WI38 (cell line): Measurements from ENCODE around the gene PDK4.
"Not testable (repeated sequence)": the region's sequence is repeated elsewhere in the genome, so short reads cannot be mapped to it uniquely, and the experiment has no call there.

Experiments used
- H3K4me3 ChIP-seq: 2 replicates; pipeline ENCODE4 v1.5.1; 2011; ENCODE audit warnings: low read depth, mild to moderate bottlenecking, control low read depth, low read length
- CTCF ChIP-seq: IDR thresholded peaks from 2 replicates; pipeline ENCODE4 v1.5.1; 2012; ENCODE audit warnings: low read depth, mild to moderate bottlenecking, control low read depth, low read length

The PDK4 gene

GRCh38 chr7:95619517-95619916, 23.2 kb upstream of the PDK4 start:
- no peak overlapping the region for H3K4me3 ChIP-seq
- TF ChIP-seq CTCF: no peak

- no peak for TF ChIP-seq CTCF
- H3K4me3 ChIP-seq: no peak overlapping the region
Measured at GRCh38 chr7:95614442-95614940, 18.2 kb upstream of the PDK4 start.

GRCh38 chr7:95611224-95611623, 14.9 kb upstream of the PDK4 start:
- TF ChIP-seq CTCF: no peak
- H3K4me3 ChIP-seq: no peak overlapping the region

GRCh38 chr7:95609277-95609971, 13.1 kb upstream of the PDK4 start:
- no peak overlapping the region for H3K4me3 ChIP-seq
- no peak for TF ChIP-seq CTCF

GRCh38 chr7:95608359-95609173, 12.2 kb upstream of the PDK4 start:
- TF ChIP-seq CTCF: no peak
- no peak overlapping the region for H3K4me3 ChIP-seq

DNA sequence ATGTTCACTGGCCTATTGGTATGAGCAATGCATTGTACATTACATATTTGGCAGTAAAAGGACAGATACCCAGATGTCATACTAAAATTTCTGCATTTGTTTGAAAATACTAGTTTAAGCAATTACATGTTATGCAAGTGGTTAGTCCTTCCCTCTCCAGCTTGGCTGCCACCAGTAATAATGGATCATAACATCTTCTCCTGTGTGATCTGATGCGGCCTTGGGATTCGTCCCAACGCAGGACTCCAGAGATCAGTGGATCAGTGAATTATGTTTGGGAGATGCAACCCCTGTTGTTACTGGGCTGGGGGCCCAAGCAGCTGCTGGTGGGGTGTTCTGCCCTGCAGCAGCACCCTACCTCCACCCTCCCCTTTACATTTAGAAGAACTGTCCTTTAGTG, 11.2 kb upstream of the PDK4 start:
- TF ChIP-seq CTCF: no peak
- no peak overlapping the region for H3K4me3 ChIP-seq

GRCh38 chr7:95605275-95605674, 9.0 kb upstream of the PDK4 start:
- no peak for TF ChIP-seq CTCF
- H3K4me3 ChIP-seq: no peak overlapping the region

- not testable (repeated sequence) for H3K4me3 ChIP-seq
Measured at GRCh38 chr7:95604811-95605210, 8.5 kb upstream of the PDK4 start.

DNA sequence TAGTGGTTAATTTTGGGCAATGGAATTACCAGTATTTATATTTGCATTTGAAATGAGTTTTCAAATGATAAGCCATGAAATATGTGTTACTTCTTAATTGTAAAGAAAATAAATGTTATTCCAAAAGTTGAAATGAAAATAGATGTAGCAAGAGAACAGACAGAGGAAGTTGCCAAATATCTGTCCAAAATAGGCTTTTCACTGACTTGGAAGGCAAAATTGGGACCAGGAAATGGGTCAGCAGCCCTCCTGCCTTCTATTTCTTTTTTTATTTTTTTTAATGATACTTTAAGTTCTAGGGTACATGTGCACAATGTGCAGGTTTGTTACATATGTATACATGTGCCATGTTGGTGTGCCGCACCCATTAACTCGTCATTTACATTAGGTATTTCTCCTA, 8.1 kb upstream of the PDK4 start:
- not testable (repeated sequence) for H3K4me3 ChIP-seq
